SK-N-SH treated with all-trans-retinoic acid at 6 μM for 48 hours (cell line): Measurements from ENCODE around the gene THOC1.

ENCODE experiments used
- OSR1 ChIP-seq: fragments of 250-450 bp; sonication (Bioruptor Pico); IDR thresholded peaks from 2 replicates; pipeline ENCODE4 v1.8.0; 2022; ENCODE audit warnings: moderate library complexity, mild to moderate bottlenecking, inconsistent platforms
- TCF4 ChIP-seq: fragments of 250-450 bp; sonication (Bioruptor Pico); IDR thresholded peaks from 2 replicates; pipeline ENCODE4 v1.8.0; 2021; ENCODE audit warnings: mild to moderate bottlenecking, moderate library complexity, borderline replicate concordance
- ZC3H10 ChIP-seq: fragments of 250-450 bp; sonication (Bioruptor Pico); IDR thresholded peaks from 2 replicates; pipeline ENCODE4 v1.5.1; 2021; ENCODE audit warnings: mild to moderate bottlenecking, moderate library complexity
- ZFP3 ChIP-seq: fragments of 250-450 bp; sonication (Bioruptor Pico); IDR thresholded peaks from 2 replicates; pipeline ENCODE4 v1.5.0; 2020; ENCODE audit warnings: mild to moderate bottlenecking, moderate library complexity

GRCh38 chr18:191725-192124 is 76.1 kb downstream of the THOC1 start:
- no peak for TF ChIP-seq ZFP3 (CRISPR knock-in tag)
- TF ChIP-seq ZC3H10 (CRISPR knock-in tag), result no peak
- no peak for TF ChIP-seq OSR1 (CRISPR knock-in tag)
- no peak for TF ChIP-seq TCF4 (CRISPR knock-in tag)
